Prostate gland (tissue), 2 donors: ENCODE results near the gene CEACAM8.

Experiments used
- POLR2A ChIP-seq: fragments of 450-650 bp; IDR thresholded peaks from one replicate; pipeline ENCODE4 v1.6.1; 2016; ENCODE audit warnings: antibody characterized with exemption, mild to moderate bottlenecking
- TF ChIP-seq, protein P1 (sequence below), 4 experiments: fragments of 200-600 bp in 2 of 4; fragments of 450-650 bp in 2 of 4; sonication (generic) in 2 of 4; IDR thresholded peaks; 1 replicate in 3 of 4; 2 replicates in 1 of 4; pipeline ENCODE4 v1.5.1; 2016 to 2019; ENCODE audit warnings: antibody characterized with exemption in 4 of 4, mild to moderate bottlenecking in 2 of 4, moderate library complexity in 2 of 4

GRCh38 chr19:42555801-42556200, 38.9 kb downstream of the CEACAM8 start:
- TF ChIP-seq, protein P1, sequence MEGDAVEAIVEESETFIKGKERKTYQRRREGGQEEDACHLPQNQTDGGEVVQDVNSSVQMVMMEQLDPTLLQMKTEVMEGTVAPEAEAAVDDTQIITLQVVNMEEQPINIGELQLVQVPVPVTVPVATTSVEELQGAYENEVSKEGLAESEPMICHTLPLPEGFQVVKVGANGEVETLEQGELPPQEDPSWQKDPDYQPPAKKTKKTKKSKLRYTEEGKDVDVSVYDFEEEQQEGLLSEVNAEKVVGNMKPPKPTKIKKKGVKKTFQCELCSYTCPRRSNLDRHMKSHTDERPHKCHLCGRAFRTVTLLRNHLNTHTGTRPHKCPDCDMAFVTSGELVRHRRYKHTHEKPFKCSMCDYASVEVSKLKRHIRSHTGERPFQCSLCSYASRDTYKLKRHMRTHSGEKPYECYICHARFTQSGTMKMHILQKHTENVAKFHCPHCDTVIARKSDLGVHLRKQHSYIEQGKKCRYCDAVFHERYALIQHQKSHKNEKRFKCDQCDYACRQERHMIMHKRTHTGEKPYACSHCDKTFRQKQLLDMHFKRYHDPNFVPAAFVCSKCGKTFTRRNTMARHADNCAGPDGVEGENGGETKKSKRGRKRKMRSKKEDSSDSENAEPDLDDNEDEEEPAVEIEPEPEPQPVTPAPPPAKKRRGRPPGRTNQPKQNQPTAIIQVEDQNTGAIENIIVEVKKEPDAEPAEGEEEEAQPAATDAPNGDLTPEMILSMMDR (IDR thresholded peaks at IDR 0.05) = no peak
- TF ChIP-seq POLR2A = no peak
